Fibroblast of lung (primary cell): ENCODE data around the gene ABCB9.

ENCODE experiments used
- EZH2 ChIP-seq: IDR thresholded peaks from 2 replicates; pipeline ENCODE4 v1.5.1; 2012; ENCODE audit warnings: low read length, control low read depth, mild to moderate bottlenecking; ENCODE audit errors: missing control alignments
- TF ChIP-seq, protein P1 (sequence below), 2 donors: IDR thresholded peaks in 1 of 2; conservative IDR thresholded peaks in 1 of 2; 1 replicate in 1 of 2; 2 replicates in 1 of 2; pipeline ENCODE4 v1.5.1; 2011 to 2012; ENCODE audit warnings: low read length in 2 of 2, control low read depth in 1 of 2, inconsistent platforms in 1 of 2, low read depth in 1 of 2, mild to moderate bottlenecking in 1 of 2

DNA sequence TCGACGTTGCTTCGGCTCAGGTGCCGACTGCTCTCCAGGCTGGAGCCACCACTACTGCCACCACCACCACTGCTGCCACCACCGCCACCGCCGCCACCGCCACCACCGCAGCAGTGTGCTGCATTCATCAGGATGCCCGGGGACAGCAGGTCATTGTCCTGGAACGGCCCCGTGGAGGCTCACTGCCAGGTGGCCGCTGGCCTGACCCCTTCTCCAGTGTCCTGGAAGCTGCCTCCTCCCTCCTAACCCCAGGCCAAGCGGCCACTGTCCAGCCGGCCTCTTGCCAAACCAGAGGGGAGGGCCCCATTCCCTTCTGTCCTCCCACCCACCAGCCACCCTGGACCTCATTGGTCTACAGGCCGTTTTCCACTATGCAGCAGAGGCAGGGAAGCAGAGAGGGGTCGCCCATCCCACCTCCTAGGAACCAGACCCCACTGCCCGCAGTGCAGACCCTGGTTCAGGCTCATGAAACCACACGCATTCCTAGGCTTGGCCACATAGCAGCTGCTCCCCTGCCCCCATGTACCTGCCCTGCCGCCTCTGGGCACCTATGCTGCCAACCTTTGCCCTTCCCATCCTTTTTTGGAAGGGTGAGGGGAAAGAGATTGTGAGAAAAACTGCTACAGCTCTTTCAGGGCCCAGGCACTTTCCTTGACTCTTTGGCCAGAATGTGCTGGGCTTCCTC, 29.4 kb upstream of the ABCB9 start:
- TF ChIP-seq, protein P1, sequence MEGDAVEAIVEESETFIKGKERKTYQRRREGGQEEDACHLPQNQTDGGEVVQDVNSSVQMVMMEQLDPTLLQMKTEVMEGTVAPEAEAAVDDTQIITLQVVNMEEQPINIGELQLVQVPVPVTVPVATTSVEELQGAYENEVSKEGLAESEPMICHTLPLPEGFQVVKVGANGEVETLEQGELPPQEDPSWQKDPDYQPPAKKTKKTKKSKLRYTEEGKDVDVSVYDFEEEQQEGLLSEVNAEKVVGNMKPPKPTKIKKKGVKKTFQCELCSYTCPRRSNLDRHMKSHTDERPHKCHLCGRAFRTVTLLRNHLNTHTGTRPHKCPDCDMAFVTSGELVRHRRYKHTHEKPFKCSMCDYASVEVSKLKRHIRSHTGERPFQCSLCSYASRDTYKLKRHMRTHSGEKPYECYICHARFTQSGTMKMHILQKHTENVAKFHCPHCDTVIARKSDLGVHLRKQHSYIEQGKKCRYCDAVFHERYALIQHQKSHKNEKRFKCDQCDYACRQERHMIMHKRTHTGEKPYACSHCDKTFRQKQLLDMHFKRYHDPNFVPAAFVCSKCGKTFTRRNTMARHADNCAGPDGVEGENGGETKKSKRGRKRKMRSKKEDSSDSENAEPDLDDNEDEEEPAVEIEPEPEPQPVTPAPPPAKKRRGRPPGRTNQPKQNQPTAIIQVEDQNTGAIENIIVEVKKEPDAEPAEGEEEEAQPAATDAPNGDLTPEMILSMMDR (conservative IDR thresholded peaks at IDR 0.05 in 1 of 2, IDR thresholded peaks at IDR 0.05 in 1 of 2; ENCODE audit: low read depth in 1 of 2, low read length in 2 of 2) = no peak
- TF ChIP-seq EZH2 = no peak
